Neuronal stem cell (in vitro differentiated cells): Measurements from ENCODE around the gene FLNC.

Source experiments
- DNase-seq: peaks from one replicate; pipeline ENCODE4 v3.0.0-alpha.2; 2013; ENCODE audit warnings: low spot score
- H2AFZ ChIP-seq: one replicate; pipeline ENCODE4 v1.6.1; 2013; ENCODE audit warnings: mild to moderate bottlenecking, low read length, inconsistent platforms
- H2AK5ac ChIP-seq: 2 replicates; pipeline ENCODE4 v1.6.1; 2013; ENCODE audit warnings: low read depth, mild to moderate bottlenecking, inconsistent platforms, low read length, moderate library complexity, mixed read lengths
- H2BK120ac ChIP-seq: 2 replicates; pipeline ENCODE4 v1.6.1; 2013; ENCODE audit warnings: low read depth, mild to moderate bottlenecking, inconsistent platforms, low read length, moderate library complexity, mixed read lengths
- H2BK12ac ChIP-seq: one replicate; pipeline ENCODE4 v1.6.1; 2013; ENCODE audit warnings: low read length, inconsistent platforms
- H2BK15ac ChIP-seq: 2 replicates; pipeline ENCODE4 v1.6.1; 2013; ENCODE audit warnings: mild to moderate bottlenecking, low read length, inconsistent platforms, mixed read lengths
- H2BK5ac ChIP-seq: one replicate; pipeline ENCODE4 v1.6.1; 2013; ENCODE audit warnings: inconsistent platforms, mild to moderate bottlenecking, low read length, moderate library complexity
- H3K14ac ChIP-seq: one replicate; pipeline ENCODE4 v1.6.1; 2013; ENCODE audit warnings: low read length, inconsistent platforms
- H3K18ac ChIP-seq: 2 replicates; pipeline ENCODE4 v1.6.1; 2013; ENCODE audit warnings: low read length, inconsistent platforms
- H3K23ac ChIP-seq: 2 replicates; pipeline ENCODE4 v1.6.1; 2013; ENCODE audit warnings: low read depth, mild to moderate bottlenecking, mixed read lengths, low read length, inconsistent platforms; ENCODE audit not compliant: poor library complexity
- H3K27ac ChIP-seq: replicated peaks from 3 replicates; pipeline ENCODE4 v1.5.1; 2013; ENCODE audit warnings: low read length, inconsistent platforms
- H3K27me3 ChIP-seq, 3 experiments: 2 replicates each; pipeline ENCODE4 v1.6.1; 2013; ENCODE audit warnings: low read length in 3 of 3, mild to moderate bottlenecking in 2 of 3, inconsistent platforms in 1 of 3, low read depth in 1 of 3, mixed read lengths in 1 of 3, moderate library complexity in 1 of 3; ENCODE audit not compliant: control insufficient read depth in 3 of 3, insufficient read depth in 3 of 3
- H3K36me3 ChIP-seq, 2 donors: replicated peaks in 1 of 2; 2 replicates each; pipeline ENCODE4 v1.6.1; 2013; ENCODE audit warnings: low read length in 2 of 2; ENCODE audit not compliant: control insufficient read depth in 2 of 2, insufficient read depth in 2 of 2
- H3K4ac ChIP-seq: 2 replicates; pipeline ENCODE4 v1.6.1; 2013; ENCODE audit warnings: inconsistent platforms, mild to moderate bottlenecking, low read length, moderate library complexity
- H3K4me1 ChIP-seq, 2 donors: 1 replicate in 1 of 2; 2 replicates in 1 of 2; pipeline ENCODE4 v1.6.1; 2013; ENCODE audit warnings: low read length in 2 of 2, low read depth in 1 of 2; ENCODE audit not compliant: control insufficient read depth in 2 of 2, insufficient read depth in 1 of 2
- H3K4me2 ChIP-seq: one replicate; pipeline ENCODE4 v1.6.1; 2013; ENCODE audit warnings: mild to moderate bottlenecking, low read length, inconsistent platforms; ENCODE audit not compliant: insufficient read depth, poor library complexity, severe bottlenecking
- H3K4me3 ChIP-seq, 2 donors: 2 replicates each; pipeline ENCODE4 v1.5.1; 2013; ENCODE audit warnings: low read length in 2 of 2, mild to moderate bottlenecking in 2 of 2, inconsistent platforms in 1 of 2, moderate library complexity in 1 of 2
- H3K79me1 ChIP-seq: one replicate; pipeline ENCODE4 v1.6.1; 2013; ENCODE audit warnings: low read depth, mild to moderate bottlenecking, inconsistent platforms, low read length, moderate library complexity
- H3K9ac ChIP-seq: one replicate; pipeline ENCODE4 v1.6.1; 2013; ENCODE audit warnings: mild to moderate bottlenecking, low read depth, low read length, inconsistent platforms; ENCODE audit not compliant: poor library complexity
- H3K9me3 ChIP-seq, 2 donors: replicated peaks in 1 of 2; 2 replicates each; pipeline versions ENCODE3 to v1.6.1; 2013; ENCODE audit warnings: low read length in 2 of 2, mild to moderate bottlenecking in 2 of 2, inconsistent platforms in 1 of 2, low read depth in 1 of 2, mixed read lengths in 1 of 2, moderate library complexity in 1 of 2; ENCODE audit not compliant: control insufficient read depth in 2 of 2, insufficient read depth in 1 of 2
- H4K8ac ChIP-seq: one replicate; pipeline ENCODE4 v1.6.1; 2013; ENCODE audit warnings: low read depth, mild to moderate bottlenecking, inconsistent platforms, low read length, moderate library complexity
- H4K91ac ChIP-seq: one replicate; pipeline ENCODE4 v1.6.1; 2013; ENCODE audit warnings: low read length, low read depth, mild to moderate bottlenecking, inconsistent platforms; ENCODE audit not compliant: poor library complexity
- WGBS, 2 donors: extraction: QIAGEN DNeasy Blood & Tissue Kit; methylation state at CpG; one replicate each; pipeline ENCODE4 v1.1.7; 2013; ENCODE audit warnings: missing lambda C conversion rate in 2 of 2, mixed read lengths in 1 of 2; ENCODE audit not compliant: insufficient read length in 2 of 2, insufficient replicate concordance in 1 of 2; ENCODE audit errors: extremely low coverage in 2 of 2; 5-methylcytosine and 5-hydroxymethylcytosine counted together

The FLNC gene

DNA sequence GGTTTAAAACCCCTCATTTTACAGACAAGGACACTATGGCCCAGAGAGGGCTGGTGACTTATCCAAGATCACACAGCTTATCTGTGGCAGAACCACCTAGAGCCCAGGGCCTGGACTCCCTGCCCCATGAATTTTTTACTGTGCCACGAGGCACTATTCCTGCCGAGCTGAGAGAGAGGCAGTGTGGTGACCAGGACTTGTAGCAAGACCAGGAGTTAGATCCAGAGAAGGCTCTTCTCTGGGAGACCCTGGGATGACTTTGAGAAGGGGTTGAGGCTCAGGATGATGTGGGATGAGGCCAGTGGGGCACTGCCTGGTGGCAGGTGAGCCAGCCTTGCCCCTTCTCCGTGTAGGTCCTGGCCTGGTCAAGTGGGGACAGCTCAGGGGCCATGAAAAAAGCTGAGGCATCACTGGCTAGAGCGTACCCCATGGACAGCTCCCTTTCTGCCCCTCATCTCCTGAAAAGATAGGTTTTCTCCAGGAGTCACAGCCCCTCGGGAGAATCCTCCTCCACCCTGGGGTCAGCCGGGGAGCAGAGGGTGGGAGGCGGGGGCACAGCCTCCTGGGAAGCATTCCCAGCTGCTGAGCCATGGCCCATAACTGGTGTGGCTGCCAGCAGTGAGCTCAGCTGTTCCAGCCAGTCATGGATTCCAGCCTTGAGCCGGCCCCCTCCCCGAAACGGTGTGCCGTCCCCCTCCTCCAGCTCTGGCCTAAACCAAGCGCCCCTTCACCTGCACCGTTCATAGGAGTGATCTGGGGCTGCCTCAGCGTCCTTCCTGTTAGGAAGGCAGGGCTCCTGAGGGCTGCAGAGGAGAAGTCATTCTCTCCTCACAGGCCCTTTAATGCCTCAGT, 5.8 kb downstream of the FLNC start:
- H2BK15ac ChIP-seq: no peak overlapping the region
- whole genome bisulfite sequencing, 2 donors: no CpG with 5 or more reads among the region's 14 CpGs
- no peak overlapping the region for H2BK12ac ChIP-seq
- DNase-seq: no peak
- no peak overlapping the region for H3K14ac ChIP-seq
- H3K4me1 ChIP-seq: peaks cover 19 to 31% of the 10 kb centered on the region in 2 donors
- H4K91ac ChIP-seq: no peak overlapping the region
- H3K36me3 ChIP-seq: peaks cover 0 to 54% of the 10 kb centered on the region in 2 donors
- no peak overlapping the region for H2BK120ac ChIP-seq
- no peaks in the 10 kb centered on the region for H3K9me3 ChIP-seq
- H4K8ac ChIP-seq: no peak overlapping the region
- H3K79me1 ChIP-seq: peaks cover 11% of the 10 kb centered on the region
- no peak overlapping the region for H2AK5ac ChIP-seq
- H3K27ac ChIP-seq: no peak overlapping the region
- H3K4me2 ChIP-seq: no peak overlapping the region
- H3K27me3 ChIP-seq: no peaks in the 10 kb centered on the region
- no peak overlapping the region for H3K4me3 ChIP-seq
- H3K18ac ChIP-seq: peak overlapping the region; percentile 48
- no peak overlapping the region for H2BK5ac ChIP-seq
- H3K9ac ChIP-seq: no peak overlapping the region
- H3K23ac ChIP-seq: peak overlapping the region; percentile 89
- H3K4ac ChIP-seq: no peak overlapping the region
- H2AFZ ChIP-seq: no peak overlapping the region

DNA sequence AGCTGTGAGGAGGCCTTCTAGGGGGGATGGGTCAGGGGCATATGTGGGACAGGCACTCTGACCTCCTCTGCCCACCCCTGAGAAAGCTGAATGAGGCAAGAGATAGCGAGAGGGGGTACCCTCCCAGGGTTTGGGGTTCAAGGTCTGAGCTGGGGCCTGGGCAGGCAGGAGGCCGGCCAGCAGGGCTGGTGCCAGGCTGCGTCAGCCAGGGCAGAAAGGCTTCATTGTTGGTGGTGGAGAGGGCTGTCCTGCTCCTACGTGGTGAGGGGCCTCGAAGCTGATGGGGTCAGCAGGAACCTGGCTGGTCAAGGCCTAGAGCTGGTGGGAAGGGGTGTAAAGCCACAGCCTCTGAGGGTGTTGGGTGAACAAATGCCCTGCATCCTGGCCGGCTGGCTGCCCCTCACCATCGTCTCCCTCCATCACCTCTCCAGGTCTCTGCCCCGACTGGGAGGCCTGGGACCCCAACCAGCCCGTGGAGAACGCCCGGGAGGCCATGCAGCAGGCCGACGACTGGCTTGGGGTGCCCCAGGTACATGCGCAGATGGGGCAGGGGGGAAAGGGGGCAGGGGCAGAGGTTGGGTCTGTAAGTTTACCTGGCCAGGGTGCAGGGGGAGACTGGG, 6.6 kb downstream of the FLNC start:
- no peak overlapping the region for H4K8ac ChIP-seq
- no peaks in the 10 kb centered on the region for H3K27me3 ChIP-seq
- DNase-seq: no peak
- H3K9ac ChIP-seq: no peak overlapping the region
- H3K4me2 ChIP-seq: no peak overlapping the region
- H3K79me1 ChIP-seq: peaks cover 11% of the 10 kb centered on the region
- H3K4me1 ChIP-seq: peaks cover 18 to 22% of the 10 kb centered on the region in 2 donors
- H3K23ac ChIP-seq: peak overlapping the region; percentile 91
- no peak overlapping the region for H3K4me3 ChIP-seq
- H2BK12ac ChIP-seq: peak overlapping the region; percentile 58
- H3K4ac ChIP-seq: no peak overlapping the region
- H2AK5ac ChIP-seq: no peak overlapping the region
- WGBS, 2 donors: no CpG with 5 or more reads among the region's 14 CpGs
- H2BK5ac ChIP-seq: no peak overlapping the region
- H4K91ac ChIP-seq: no peak overlapping the region
- H3K36me3 ChIP-seq: peaks cover 0 to 59% of the 10 kb centered on the region in 2 donors
- H3K18ac ChIP-seq: no peak overlapping the region
- no peak overlapping the region for H2BK120ac ChIP-seq
- H3K9me3 ChIP-seq: no peaks in the 10 kb centered on the region
- no peak overlapping the region for H3K27ac ChIP-seq
- no peak overlapping the region for H2AFZ ChIP-seq
- H3K14ac ChIP-seq: no peak overlapping the region
- no peak overlapping the region for H2BK15ac ChIP-seq

- no peak overlapping the region for H2BK120ac ChIP-seq
- no peak overlapping the region for H3K23ac ChIP-seq
- no peak overlapping the region for H4K8ac ChIP-seq
- H3K79me1 ChIP-seq: peaks cover 15% of the 10 kb centered on the region
- no peak overlapping the region for H4K91ac ChIP-seq
- H3K4me3 ChIP-seq: no peak overlapping the region
- H3K36me3 ChIP-seq: peaks cover 0 to 64% of the 10 kb centered on the region in 2 donors
- no peak overlapping the region for H2BK15ac ChIP-seq
- H2AK5ac ChIP-seq: no peak overlapping the region
- peak overlapping the region; percentile 68 for H2BK5ac ChIP-seq
- no peaks in the 10 kb centered on the region for H3K27me3 ChIP-seq
- DNase-seq: no peak
- peak overlapping the region; percentile 17 for H3K14ac ChIP-seq
- no peaks in the 10 kb centered on the region for H3K9me3 ChIP-seq
- H3K27ac ChIP-seq: no peak overlapping the region
- H3K9ac ChIP-seq: no peak overlapping the region
- H3K4me2 ChIP-seq: no peak overlapping the region
- H2BK12ac ChIP-seq: no peak overlapping the region
- H3K18ac ChIP-seq: peak overlapping the region; percentile 48
- peaks cover 16% of the 10 kb centered on the region in 2 donors for H3K4me1 ChIP-seq
- H2AFZ ChIP-seq: no peak overlapping the region
- no peak overlapping the region for H3K4ac ChIP-seq
- WGBS, 2 donors: no CpG with 5 or more reads among the region's 16 CpGs
Observed at GRCh38 chr7:128837521-128837921, 7.3 kb downstream of the FLNC start.

DNA sequence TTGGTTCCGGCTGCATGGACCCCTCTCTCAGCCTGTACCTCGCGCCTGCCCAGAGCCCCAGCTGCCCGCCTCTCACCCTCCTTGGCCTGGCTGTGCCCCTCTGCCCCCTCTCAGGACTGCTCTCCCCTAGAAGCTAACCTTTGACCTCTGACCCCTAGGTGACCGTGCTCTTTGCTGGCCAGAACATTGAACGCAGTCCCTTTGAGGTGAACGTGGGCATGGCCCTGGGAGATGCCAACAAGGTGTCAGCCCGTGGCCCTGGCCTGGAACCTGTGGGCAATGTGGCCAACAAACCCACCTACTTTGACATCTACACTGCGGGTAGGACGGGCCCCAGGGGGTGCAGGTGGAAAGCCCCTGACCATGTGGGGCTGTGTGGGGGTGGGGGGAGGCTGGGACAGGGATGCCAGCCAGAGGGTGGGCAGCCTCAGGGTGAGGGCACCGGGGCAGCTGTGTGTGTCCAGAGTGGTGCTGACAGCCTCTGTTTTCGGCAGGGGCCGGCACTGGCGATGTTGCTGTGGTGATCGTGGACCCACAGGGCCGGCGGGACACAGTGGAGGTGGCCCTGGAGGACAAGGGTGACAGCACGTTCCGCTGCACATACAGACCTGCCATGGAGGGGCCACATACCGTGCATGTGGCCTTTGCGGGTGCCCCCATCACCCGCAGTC, 8.0 kb downstream of the FLNC start:
- Histone ChIP-seq H4K8ac (no peak overlapping the region), H3K79me1 (peaks cover 15% of the 10 kb centered on the region), H3K9me3 (no peaks in the 10 kb centered on the region), H2AK5ac (peak overlapping the region; percentile 52), H3K4me2 (no peak overlapping the region), H2BK15ac (no peak overlapping the region), H3K23ac (peak overlapping the region; percentile 43), H3K4me1 (peaks cover 10% of the 10 kb centered on the region in 2 donors), H3K4me3 (no peak overlapping the region), H2AFZ (no peak overlapping the region), H3K9ac (peak overlapping the region; percentile 70), H3K4ac (no peak overlapping the region), H3K18ac (no peak overlapping the region), H3K27ac (no peak overlapping the region), H3K14ac (no peak overlapping the region), H2BK120ac (no peak overlapping the region), H2BK12ac (no peak overlapping the region), H3K27me3 (no peaks in the 10 kb centered on the region), H4K91ac (no peak overlapping the region), H3K36me3 (peaks cover 0 to 70% of the 10 kb centered on the region in 2 donors), H2BK5ac (peak overlapping the region; percentile 68)
- no peak for DNase-seq
- WGBS, 2 donors: no CpG with 5 or more reads among the region's 22 CpGs
